HepG2 (cell line): ENCODE results near the gene FKBP5. TPM values are rescaled to one million over a fixed set of nuclear protein-coding genes. Genes with fewer than 3 reads are reported as not detected.

Source experiments
- CC2D1A ChIP-seq: sonication (generic); formaldehyde crosslinking; IDR thresholded peaks from 2 replicates; pipeline ENCODE4 v1.8.1; 2023; ENCODE audit warnings: mild to moderate bottlenecking, missing genetic modification reagents
- HNRNPK ChIP-seq: fragments of 200-400 bp; formaldehyde crosslinking; IDR thresholded peaks from 2 replicates; pipeline ENCODE4 v1.6.1; 2018; ENCODE audit warnings: low read length, low read depth, moderate library complexity, mild to moderate bottlenecking; ENCODE audit not compliant: poor library complexity, severe bottlenecking
- MAFG ChIP-seq: sonication (generic); formaldehyde crosslinking; IDR thresholded peaks from 2 replicates; pipeline ENCODE4 v1.5.1; 2020; ENCODE audit warnings: mild to moderate bottlenecking, missing genetic modification reagents
- MXD4 ChIP-seq: IDR thresholded peaks from 2 replicates; pipeline ENCODE4 v1.6.1; 2016; ENCODE audit warnings: mild to moderate bottlenecking, missing biosample characterization, missing genetic modification reagents
- SIX1 ChIP-seq: sonication (generic); formaldehyde crosslinking; IDR thresholded peaks from 2 replicates; pipeline ENCODE4 v1.4.0; 2020; ENCODE audit warnings: missing genetic modification reagents, borderline replicate concordance
- YEATS4 ChIP-seq: sonication (generic); formaldehyde crosslinking; IDR thresholded peaks from 2 replicates; pipeline ENCODE4 v1.4.0; 2020; ENCODE audit warnings: missing genetic modification reagents, borderline replicate concordance
- ZNF232 ChIP-seq: sonication (generic); formaldehyde crosslinking; IDR thresholded peaks from 2 replicates; pipeline ENCODE4 v1.4.0; 2020; ENCODE audit warnings: missing genetic modification reagents, borderline replicate concordance
- ZNF546 ChIP-seq: sonication (generic); formaldehyde crosslinking; conservative IDR thresholded peaks from 2 replicates; pipeline ENCODE4 v1.8.1; 2023; ENCODE audit warnings: mild to moderate bottlenecking, missing genetic modification reagents
- ZNF773 ChIP-seq: sonication (generic); formaldehyde crosslinking; IDR thresholded peaks from 2 replicates; pipeline ENCODE4 v1.4.0; 2020; ENCODE audit warnings: missing genetic modification reagents, borderline replicate concordance
- polyA plus RNA-seq, 8 experiments: library from polyadenylated mRNA; depleted of rRNA in 3 of 8; stranded (reverse) in 7 of 8; unstranded in 1 of 8; fragments of >200 nt; fragmentation: Illumina TruSeq in 4 of 8; extraction: Trizol in 4 of 8; gene quantifications; 2 replicates each; pipeline versions ENCODE4 v1.2.1 to v1.2.3, GENCODE V29; 2011 to 2016; ENCODE audit warnings: low read depth in 4 of 8, missing spikeins in 1 of 8, mixed read lengths in 1 of 8; ENCODE audit not compliant: insufficient read depth in 1 of 8
- total RNA-seq, 5 experiments: library from RNA; depleted of rRNA; stranded (reverse); fragments of >200 nt; fragmentation: Illumina TruSeq; extraction: Trizol; gene quantifications; 2 replicates each; pipeline ENCODE4 v1.2.3, GENCODE V29; 2016; ENCODE audit warnings: low read depth in 1 of 5
- TF ChIP-seq, protein P1 (sequence below): sonication (generic); formaldehyde crosslinking; IDR thresholded peaks from 2 replicates; pipeline ENCODE4 v1.9.0; 2022; ENCODE audit warnings: missing genetic modification reagents, mild to moderate bottlenecking, borderline replicate concordance
- TF ChIP-seq, protein P2 (sequence below): sonication (generic); formaldehyde crosslinking; IDR thresholded peaks from 2 replicates; pipeline ENCODE4 v1.4.0; 2020; ENCODE audit warnings: missing genetic modification reagents
- TF ChIP-seq, protein P3 (sequence below), 2 experiments: fragments of 450-650 bp in 1 of 2; sonication (generic) in 1 of 2; formaldehyde crosslinking in 1 of 2; IDR thresholded peaks; 2 replicates each; pipeline versions ENCODE4 v1.6.1 to v1.8.0; 2016 to 2022; ENCODE audit warnings: antibody characterized with exemption in 1 of 2, mild to moderate bottlenecking in 1 of 2, missing genetic modification reagents in 1 of 2

Gene FKBP5
- total and polyA plus RNA-seq, 2 of the 13 experiments (the other 11 are each of a cell fraction or from before 2014, with no cell fraction given): 8.0 to 17.4 TPM

DNA sequence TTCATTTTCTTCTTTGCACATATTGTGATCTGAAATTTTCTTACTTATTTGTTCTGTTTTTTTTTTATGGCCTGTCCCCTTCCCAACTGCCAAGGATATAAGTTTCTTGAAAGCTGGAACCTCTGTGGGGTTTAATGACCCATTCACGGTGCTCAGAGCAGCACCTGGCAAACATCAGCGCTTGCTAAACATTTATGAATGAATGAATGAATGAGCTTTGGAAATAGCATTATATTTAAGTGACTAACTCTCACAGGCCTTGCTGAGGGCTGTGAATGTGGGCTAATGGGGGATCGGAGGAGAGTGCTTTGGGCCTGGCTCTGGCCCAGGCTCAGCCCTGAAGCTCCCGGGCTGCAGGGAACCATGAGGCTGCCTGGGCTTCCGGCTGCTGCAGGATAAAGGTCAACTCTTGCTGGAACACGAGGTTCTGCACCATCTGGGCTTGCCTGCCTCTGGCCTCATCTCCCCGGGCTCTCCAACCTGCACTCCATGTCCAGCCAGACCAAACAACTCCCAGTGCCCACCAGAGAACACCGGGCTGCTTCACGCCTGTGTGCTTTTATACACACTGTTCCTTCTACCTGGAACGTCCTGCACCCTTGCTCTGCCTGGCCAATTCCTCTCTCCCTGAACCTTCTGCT, 33.5 kb upstream of the FKBP5 start (continued):
- TF ChIP-seq, protein P1, sequence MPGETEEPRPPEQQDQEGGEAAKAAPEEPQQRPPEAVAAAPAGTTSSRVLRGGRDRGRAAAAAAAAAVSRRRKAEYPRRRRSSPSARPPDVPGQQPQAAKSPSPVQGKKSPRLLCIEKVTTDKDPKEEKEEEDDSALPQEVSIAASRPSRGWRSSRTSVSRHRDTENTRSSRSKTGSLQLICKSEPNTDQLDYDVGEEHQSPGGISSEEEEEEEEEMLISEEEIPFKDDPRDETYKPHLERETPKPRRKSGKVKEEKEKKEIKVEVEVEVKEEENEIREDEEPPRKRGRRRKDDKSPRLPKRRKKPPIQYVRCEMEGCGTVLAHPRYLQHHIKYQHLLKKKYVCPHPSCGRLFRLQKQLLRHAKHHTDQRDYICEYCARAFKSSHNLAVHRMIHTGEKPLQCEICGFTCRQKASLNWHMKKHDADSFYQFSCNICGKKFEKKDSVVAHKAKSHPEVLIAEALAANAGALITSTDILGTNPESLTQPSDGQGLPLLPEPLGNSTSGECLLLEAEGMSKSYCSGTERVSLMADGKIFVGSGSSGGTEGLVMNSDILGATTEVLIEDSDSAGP (CRISPR knock-in tag): 0 out of 2 replicates have a peak, but pooled peaks have one; percentile 16
- TF ChIP-seq ZNF232 (CRISPR knock-in tag): no peak; the same call in 1 of the 2 replicates
- no peak for TF ChIP-seq MAFG (CRISPR knock-in tag)
- no peak for TF ChIP-seq SIX1
- no peak for TF ChIP-seq HNRNPK
- TF ChIP-seq YEATS4 (CRISPR knock-in tag): 0 out of 2 replicates have a peak, but pooled peaks have one; percentile 15
- TF ChIP-seq, protein P2, sequence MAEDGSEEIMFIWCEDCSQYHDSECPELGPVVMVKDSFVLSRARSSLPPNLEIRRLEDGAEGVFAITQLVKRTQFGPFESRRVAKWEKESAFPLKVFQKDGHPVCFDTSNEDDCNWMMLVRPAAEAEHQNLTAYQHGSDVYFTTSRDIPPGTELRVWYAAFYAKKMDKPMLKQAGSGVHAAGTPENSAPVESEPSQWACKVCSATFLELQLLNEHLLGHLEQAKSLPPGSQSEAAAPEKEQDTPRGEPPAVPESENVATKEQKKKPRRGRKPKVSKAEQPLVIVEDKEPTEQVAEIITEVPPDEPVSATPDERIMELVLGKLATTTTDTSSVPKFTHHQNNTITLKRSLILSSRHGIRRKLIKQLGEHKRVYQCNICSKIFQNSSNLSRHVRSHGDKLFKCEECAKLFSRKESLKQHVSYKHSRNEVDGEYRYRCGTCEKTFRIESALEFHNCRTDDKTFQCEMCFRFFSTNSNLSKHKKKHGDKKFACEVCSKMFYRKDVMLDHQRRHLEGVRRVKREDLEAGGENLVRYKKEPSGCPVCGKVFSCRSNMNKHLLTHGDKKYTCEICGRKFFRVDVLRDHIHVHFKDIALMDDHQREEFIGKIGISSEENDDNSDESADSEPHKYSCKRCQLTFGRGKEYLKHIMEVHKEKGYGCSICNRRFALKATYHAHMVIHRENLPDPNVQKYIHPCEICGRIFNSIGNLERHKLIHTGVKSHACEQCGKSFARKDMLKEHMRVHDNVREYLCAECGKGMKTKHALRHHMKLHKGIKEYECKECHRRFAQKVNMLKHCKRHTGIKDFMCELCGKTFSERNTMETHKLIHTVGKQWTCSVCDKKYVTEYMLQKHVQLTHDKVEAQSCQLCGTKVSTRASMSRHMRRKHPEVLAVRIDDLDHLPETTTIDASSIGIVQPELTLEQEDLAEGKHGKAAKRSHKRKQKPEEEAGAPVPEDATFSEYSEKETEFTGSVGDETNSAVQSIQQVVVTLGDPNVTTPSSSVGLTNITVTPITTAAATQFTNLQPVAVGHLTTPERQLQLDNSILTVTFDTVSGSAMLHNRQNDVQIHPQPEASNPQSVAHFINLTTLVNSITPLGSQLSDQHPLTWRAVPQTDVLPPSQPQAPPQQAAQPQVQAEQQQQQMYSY (CRISPR knock-in tag): no peak
- TF ChIP-seq CC2D1A (CRISPR knock-in tag): no peak
- peak; percentile 66; the same call in 1 of the 2 replicates for TF ChIP-seq MXD4 (CRISPR knock-in tag)
- TF ChIP-seq ZNF773 (CRISPR knock-in tag): no peak
- 0 out of 2 replicates have a peak, but pooled peaks have one; percentile 43 for TF ChIP-seq ZNF546
- TF ChIP-seq, protein P3, sequence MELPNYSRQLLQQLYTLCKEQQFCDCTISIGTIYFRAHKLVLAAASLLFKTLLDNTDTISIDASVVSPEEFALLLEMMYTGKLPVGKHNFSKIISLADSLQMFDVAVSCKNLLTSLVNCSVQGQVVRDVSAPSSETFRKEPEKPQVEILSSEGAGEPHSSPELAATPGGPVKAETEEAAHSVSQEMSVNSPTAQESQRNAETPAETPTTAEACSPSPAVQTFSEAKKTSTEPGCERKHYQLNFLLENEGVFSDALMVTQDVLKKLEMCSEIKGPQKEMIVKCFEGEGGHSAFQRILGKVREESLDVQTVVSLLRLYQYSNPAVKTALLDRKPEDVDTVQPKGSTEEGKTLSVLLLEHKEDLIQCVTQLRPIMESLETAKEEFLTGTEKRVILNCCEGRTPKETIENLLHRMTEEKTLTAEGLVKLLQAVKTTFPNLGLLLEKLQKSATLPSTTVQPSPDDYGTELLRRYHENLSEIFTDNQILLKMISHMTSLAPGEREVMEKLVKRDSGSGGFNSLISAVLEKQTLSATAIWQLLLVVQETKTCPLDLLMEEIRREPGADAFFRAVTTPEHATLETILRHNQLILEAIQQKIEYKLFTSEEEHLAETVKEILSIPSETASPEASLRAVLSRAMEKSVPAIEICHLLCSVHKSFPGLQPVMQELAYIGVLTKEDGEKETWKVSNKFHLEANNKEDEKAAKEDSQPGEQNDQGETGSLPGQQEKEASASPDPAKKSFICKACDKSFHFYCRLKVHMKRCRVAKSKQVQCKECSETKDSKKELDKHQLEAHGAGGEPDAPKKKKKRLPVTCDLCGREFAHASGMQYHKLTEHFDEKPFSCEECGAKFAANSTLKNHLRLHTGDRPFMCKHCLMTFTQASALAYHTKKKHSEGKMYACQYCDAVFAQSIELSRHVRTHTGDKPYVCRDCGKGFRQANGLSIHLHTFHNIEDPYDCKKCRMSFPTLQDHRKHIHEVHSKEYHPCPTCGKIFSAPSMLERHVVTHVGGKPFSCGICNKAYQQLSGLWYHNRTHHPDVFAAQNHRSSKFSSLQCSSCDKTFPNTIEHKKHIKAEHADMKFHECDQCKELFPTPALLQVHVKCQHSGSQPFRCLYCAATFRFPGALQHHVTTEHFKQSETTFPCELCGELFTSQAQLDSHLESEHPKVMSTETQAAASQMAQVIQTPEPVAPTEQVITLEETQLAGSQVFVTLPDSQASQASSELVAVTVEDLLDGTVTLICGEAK (IDR thresholded peaks at IDR 0.05): no peak
- TF ChIP-seq, protein P3 (CRISPR knock-in tag; IDR thresholded peaks at IDR 0.05): no peak
